NCI-H345 (cell line): ENCODE measurements around the gene CLNK.
"Not testable (repeated sequence)": the region's sequence is repeated elsewhere in the genome, so short reads cannot be mapped to it uniquely, and the experiment has no call there.

ENCODE experiments used
- DNase-seq: peaks from one replicate; lab custom pipeline; 2025; lab: John Stamatoyannopoulos, UW

Gene CLNK

DNA sequence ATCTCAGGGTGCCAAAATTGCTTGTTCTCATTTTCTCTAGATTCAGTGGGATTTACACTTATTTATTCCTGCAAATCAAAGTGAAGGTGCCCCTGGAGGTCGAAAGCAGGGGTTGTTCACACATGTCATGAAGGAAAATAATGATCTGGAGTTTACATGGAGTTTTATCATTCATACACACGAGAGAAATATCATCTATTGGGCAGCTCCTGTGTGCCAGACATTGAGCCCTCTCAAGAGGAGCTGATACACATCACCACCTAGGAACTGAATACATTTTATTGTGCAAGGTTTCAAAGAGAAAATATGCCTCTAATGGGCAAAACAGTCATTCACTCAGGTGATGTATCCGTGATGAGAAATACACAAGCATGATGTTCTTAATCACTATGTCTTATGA is 23.5 kb downstream of the CLNK start:
- DNase-seq = no peak

DNA sequence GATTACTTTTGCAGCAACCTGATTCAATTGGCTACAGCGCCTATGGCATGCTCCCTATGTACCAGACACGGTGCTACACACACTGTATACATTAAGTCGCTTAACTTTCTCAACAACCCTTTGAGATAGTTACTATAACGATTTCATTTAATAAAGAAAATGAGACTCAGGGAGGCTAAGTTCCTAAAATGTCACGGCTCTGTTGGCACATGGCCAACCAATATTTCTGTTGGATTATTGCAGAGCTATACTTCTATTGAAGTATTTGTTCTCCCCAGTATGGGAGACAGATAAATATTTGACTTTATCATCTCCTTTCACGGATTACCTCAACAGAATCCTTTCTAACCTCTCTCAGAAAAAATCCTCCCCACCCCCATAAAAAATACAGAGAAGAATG is 25.3 kb downstream of the CLNK start:
- no peak for DNase-seq

DNA sequence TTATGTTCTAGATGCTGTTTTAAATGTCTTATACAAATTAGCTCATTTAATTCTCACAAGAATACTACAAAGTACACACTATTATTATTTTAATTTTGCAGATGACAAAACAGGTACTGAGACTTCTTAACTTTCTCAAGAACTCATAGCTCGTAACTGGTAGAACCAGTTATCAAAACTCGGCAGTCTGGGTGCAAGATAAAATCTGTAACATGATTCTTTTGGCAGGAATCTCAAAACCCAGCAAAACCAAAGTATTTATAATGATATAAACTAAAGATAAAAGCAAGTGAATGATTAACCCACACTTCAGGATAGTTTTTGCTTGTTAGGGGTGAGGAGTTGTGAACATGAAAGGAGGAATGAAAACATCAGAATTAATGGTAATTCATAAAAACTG is 27.6 kb downstream of the CLNK start:
- no peak for DNase-seq

DNA sequence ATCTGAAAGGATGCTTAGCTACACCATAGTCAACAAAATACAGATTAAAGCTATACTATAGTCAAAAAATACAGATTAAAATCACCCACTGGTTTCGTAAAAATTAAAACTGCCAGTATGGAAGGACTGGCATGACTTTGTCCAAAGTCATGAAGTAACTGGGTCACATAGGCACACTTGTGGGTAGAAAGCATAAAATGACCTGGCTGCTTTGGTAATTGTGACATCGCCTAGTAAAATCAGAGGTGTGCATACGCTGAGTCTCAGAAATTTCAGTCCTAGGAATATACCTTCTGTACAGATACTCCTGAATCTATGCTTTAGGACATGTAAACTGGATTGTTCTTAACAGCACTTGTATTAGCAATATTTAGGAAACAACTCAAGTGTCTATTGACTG is 28.1 kb downstream of the CLNK start:
- no peak for DNase-seq

DNA sequence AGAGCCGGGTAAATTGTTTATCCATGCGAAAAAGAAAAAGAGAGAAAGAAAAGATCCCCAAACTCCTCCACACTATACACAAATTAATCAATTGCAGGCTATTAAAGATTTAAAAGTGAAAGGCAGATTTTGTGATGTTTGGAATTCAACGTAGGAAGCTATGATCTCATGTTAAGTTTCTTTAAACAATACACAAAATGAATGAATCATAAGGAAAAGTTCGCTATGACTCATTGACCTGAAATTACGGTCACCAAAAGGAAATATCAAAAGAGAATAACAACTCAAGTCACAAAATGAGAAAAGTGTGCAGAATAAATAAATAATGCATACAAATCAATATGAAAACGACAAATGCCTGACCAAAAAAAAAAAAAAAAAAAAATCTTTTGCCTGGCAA is 28.6 kb downstream of the CLNK start:
- DNase-seq = no peak

DNA sequence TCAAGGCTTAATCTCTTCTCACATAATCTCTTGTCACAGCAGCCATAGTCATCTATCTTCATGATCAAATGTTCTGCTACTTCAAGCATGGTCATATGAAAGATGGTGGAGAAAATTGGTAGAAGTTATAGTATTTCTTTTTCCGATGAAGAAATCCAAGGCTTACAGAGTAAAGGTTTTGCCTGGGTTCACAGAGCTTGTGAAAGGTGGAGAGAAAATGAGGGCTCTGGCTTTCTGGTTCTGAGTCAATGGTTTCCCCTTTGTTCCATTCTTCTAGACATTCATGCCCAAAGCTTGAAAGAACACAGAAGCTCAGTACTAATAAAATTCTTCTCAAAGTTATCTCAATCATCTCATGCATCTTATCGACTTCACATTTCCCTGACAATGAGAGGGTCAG is 36.1 kb downstream of the CLNK start:
- DNase-seq = no peak

DNA sequence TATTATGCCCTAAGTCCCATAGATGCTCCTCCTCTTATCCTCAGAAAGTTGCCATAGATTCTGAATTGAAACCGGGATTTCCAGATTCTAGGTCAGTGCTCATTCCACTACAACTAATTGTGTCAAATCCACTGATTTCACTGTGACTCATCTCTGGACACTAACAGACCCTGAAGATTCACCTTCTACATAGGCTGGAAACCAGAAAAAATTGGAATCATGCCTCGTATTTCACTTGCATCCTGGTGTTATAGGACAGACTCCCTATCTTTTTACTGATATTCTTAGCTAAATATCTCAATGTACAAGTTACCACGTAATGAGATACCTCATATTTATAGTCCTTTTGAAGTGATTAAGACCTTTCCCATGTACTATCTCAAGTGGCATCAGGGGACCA is 36.7 kb downstream of the CLNK start:
- no peak for DNase-seq

DNA sequence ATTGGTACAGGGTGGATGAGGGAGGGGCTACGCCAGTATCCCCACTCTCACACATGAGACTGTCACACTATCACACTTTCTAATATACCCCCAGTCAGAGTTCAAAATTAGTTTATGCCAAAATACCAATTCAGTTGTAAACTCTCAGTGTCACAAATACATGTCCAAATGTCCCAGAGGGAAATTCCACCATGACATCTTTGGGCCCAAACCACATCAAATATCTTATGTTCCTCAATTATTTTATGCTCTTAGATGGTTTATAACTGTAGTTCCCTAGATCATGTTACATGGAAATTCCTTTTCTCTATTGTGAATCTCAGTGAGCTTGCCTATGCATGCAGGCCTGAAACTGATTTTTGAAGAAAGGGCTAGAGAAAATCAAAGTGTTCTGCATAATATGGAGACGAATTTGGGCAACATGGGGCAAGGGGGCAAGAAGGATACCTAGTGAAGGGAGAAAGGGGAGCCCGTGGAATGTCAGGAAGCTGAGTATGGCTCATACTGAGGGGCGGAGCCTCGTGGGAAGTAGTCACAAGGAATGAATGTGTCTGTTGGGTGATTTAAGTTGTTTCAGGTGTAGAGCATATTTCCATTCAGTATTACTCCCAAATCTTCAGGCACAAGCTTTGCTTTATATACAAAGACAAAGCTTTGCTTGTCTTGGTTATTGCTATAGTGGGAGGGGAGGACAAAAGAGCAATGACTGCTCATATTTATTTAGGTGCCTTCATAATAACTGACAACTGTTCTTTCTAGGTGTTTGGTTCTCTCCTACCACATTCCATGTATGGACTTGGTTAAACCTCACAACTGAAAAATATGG is 40.8 kb downstream of the CLNK start:
- DNase-seq = no peak

DNA sequence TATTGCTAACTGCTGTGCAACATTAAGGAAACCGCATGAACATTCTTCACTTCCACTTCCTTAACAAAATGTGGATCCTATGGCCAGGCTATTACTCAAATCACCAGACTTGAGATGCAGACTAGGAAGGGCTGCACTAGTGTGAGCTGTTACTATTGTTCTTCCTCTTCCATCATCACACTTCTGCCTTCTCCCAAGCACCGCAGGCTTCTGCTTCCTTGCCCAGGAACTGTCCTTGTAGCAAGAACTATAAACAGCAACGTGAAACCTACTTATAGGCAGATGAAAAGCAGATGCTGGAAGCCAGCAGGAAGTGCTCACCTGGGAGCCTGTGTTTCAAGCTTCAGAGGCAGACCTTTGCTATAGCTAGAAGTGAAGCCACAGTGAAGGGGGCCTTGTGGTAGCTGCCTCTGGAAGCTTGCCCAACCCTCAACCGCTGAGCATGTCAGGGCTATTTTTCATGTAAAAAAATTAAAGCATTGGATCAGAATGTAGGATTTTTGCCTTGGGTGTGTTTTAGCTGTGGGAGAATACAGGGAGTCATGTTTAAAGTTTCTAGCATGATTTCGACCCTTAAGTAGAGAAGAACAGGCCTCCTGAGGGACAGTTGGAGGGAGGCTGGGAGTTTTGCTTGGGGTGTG is 43.9 kb downstream of the CLNK start:
- peak; percentile 33 for DNase-seq

DNA sequence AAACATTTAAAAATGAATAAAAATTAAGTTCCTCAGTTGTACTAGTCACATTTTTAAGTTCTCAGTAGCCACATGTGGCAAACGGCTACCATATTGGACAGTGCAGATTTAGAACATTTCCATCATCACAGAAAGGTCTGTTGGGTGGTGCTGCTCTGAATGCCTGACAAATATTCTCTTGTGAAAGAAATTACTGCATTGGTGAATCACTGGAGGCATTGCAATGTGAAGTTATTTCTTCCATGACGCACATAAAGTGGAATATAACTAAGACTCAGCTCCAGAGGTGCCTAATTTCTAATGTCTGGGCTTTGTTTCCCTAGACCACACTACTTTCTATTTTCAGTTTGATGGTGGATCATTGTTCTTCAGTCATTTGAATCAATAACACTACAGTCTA is 44.9 kb downstream of the CLNK start:
- no peak for DNase-seq

DNA sequence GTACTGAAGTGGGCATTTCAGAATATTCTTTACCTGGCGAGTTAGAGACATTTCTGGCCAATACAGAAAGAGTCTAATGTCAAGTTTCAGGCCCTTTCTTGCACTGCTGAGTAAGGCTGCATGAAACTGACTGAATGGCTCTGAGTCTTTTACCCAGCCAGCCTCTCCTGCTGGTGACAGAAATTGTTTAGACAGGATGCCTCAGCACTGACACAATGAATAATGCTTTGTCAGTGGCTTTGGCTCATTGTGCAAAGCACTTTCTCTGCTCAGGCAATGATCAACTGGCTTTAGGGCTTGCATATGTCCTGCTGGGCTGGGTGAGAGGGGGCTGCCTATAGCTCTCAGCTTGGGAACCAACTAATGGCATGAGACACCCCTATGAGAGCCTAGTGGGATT is 45.5 kb downstream of the CLNK start:
- no peak for DNase-seq

DNA sequence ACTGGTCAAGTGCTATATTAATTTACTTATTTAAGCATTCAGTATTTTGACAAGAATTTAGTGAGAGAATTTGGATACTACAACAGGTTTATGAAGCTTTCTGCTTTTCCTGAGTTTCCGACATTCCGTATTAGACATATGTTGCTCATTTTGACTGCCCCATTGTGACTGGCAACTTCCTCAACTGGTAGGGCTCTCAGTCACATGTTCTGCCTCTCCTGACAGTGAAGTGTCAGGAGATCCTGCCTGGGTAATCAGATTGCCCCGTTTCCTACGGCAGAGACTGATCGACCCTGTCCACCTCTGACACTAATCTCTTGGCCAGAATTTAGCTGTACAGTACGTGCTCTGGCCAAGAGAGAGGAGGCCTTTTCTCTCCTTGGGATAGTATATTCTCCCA is 49.5 kb downstream of the CLNK start:
- no peak for DNase-seq

DNA sequence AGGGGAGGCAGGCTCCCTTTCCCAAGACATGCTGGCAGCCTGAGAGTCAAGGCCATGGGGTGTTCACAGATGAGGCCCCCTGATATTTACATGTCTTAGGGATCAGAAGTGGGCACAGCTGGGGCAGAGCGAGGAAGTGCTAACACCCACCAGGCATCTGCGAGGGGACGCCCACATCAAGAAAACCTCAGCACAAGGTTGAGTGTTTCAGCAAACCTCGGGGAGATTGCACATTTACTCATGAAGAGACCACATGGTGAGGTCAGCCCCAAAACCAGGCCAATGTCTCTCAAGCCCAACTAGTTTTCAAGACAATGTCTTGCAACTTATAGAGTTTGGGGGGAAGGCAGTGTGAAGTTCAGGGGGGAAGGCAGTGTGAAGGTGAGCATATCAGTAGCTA is 55.2 kb downstream of the CLNK start:
- DNase-seq = no peak

DNA sequence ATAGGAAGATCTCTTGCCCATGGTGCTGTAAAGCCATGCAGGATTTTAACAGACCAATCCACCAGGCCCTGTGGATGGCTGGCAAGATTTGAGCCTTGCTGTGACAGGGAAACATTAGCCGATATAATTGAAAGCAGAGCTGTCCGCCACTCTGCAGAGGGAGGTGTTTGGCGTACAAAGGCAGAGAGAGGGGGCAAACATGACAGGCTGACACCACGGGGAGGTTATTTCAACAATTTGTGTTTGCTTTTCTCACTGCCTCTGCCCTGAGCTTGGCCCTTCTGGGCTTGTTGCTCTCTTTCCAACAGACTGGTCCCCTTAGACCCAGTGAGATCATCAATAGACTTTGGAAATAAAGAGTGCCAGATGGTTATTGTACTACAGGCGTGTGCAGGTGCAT is 59.4 kb downstream of the CLNK start:
- DNase-seq = peak; percentile 86

DNA sequence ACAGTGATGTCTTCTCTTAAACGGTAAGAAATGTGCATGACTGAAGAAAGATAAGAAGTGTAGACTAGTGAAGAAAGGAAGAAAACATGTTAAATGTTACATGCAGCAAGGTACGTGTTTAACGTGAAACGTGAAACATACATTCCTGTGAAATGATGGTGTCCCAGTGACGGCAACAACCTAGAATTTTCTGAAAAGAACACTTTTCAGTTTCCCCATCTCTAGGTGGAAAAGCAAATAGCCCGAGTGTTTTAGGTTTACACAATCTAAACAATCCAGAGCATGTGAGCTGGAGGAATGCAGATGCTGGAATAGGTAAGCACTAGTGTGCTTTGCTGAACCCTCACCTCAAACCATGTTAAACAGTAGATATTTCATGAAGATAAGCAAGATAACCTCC is 60.7 kb downstream of the CLNK start:
- no peak for DNase-seq

DNA sequence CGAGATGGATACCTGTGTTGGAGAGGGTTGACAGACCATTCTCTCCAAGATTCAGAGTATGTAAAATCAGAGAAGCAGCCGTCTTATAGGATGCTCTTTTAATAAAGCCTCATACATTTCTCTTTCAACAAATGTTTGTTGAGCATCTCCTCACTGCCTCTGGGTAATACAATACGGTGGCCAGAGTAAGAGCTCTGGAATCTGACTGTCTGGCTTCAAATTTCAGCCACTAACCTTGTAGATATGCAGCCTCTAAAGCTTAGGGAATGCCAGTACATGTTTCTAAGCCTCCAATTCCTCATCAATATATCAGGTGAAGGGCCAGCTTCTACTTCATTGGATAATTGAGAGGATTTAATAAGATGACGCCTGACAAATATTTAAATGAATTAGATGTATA is 61.3 kb downstream of the CLNK start:
- DNase-seq = no peak

DNA sequence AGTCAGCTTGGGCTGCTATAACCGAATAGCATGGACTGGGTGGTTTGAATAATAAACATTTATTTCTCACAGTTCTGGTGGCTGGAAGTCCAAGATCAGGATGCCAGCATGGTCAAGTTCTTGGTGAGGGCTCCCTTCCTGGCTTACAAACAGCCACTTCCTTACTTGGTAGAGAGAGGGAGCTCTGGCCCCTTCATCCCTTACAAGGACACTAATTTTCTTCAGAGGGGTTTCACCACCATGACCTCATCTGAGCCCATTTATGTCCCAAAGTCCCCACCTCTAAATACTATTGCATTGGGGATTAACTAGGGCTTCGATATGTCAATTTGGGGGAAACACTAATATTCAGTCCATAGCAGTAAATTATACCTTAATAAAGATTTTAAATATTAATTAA is 61.8 kb downstream of the CLNK start:
- no peak for DNase-seq

DNA sequence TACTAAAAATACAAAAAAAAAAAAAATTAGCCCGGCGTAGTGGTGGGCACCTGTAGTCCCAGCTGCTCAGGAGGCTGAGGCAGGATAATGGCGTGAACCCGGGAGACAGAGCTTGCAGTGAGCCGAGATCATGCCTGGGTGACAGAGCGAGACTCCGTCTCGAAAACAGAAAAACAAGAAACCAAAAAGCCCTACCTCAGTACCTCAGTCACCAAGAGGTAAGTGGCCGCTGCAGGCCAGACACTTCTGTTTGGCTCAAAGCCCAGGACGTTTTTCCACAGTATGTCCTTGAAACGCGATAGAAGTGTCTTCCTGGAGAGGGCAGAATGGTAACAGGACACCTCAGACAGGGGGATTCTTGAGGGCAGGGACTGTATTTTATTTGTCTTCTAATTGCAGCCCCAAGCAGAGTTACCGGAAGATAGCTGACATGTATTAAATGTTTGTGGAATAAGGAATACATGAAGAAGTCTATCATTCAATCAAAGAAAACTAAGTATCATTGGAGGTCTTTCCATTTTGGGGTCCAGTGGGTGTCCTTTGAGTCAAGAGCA is 63.6 kb downstream of the CLNK start:
- peak; percentile 74 for DNase-seq

DNA sequence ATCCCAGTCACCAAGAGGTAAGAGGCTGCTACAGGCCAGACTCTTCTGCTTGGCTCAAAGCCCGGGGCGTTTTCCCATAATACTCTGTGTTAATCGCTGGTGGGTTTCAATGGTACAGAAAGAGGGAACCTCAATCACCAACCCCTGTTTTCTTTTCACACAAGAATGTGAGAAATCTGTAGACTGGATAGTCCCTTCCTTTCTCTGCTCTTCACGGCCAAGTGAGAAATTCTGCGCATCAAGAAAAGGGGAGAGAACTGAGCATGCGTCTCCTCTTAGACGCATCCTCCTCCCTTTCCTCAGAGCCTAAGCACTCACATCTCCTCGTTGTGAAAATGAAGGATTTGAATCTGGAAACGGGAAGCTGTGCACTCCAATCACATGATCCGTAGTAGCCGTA is 64.7 kb downstream of the CLNK start:
- no peak for DNase-seq

DNA sequence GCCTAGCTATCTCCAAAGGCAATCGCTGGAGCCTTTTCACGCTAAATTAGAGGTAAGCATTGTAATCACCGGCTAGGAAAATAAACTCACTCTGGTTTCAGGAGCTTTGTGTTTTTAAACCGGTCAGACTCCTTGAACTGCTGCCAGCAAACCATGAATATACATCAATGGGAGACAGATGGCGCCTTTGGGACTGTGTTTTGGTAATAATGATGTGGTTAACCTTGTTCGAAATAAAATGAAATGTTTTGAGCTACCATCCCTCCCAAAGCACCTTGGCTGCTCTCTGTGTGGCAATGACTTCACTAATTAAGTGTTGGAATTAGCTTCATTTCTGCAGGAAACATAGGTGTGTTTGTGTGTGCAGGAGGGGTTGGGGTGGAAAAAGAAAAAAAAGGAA is 65.3 kb downstream of the CLNK start:
- peak; percentile 92 for DNase-seq

DNA sequence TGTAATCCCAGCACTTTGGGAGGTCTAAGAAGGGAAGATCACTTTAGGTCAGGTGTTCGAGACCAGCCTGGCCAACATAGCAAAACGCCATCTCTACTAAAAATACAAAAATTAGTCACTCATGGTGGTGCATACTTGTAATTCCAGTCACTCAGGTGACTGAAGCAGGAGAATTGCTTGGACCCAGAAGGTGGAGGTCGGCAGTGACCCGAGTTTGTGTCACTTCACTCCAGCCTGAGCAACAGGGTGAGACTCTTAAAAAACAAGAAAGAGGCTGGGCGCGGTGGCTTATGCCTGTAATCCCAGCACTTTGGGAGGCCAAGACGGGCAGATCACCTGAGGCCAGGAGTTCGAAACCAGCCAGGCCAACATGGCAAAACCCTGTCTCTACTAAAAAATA is 69.6 kb downstream of the CLNK start:
- not testable (repeated sequence) for DNase-seq

DNA sequence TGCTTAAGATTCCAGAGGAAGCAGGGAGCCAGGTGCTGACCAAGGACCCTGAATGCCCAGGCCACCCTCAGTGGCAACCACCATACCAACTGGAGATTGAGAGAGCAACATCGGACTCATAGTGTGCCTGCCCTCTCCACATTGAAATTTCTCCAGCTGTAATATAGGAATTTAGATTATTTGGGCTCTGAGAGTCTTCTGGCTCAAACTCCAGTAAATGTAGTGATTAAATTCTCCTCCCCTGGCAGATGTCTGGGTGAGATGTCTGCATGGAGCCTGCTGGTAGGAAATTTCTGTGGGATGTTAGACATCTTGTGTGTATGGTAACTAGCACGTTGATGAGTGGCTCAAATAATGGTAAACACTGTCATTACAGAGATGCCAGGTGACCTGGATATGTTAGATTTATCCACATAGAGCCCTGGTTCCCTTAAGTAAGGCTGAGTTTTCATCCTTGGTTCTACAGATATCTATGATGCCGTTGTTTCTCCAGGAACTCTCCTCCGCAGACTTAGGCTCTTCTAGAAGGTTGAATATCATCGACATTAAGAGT is 70.6 kb downstream of the CLNK start:
- DNase-seq = no peak

DNA sequence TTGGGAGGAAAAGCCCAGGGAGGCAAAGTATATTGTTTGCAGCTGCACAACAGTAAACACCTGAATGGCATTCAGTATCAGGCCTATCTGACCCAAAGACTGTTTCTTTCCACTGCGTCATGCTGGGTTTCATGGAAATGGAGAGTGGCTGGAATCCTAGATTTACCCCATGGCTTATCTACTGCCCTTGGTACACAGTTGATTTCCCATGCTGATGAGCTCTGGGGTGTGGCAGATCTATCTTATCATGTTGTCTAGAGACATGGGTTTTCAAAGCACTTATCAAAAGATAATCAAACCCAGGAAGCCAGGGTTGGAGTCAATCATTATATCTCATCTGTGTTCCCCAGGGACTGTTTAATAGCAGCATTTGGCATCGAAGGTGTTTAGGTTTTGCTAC is 72.1 kb downstream of the CLNK start:
- no peak for DNase-seq
